ENCODE results near the gene TM4SF1. TPM values are rescaled to one million over a fixed set of nuclear protein-coding genes. Genes with fewer than 3 reads are reported as not detected.

The TM4SF1 gene
- total RNA-seq, 1 experiment from 2014 or later = 27.7 TPM

GRCh38 chr3:149385617-149386298, 8.3 kb upstream of the TM4SF1 start:
- POLR2A ChIA-PET = interaction anchor here (0.7 to 10.0 kb wide), 11 partner anchors 12 to 351 kb away, joined by 3 to 217 read pairs (median 6); partner anchors contain the start of genes TM4SF1 and TM4SF4

GRCh38 chr3:149384911-149385321, 7.5 kb upstream of the TM4SF1 start:
- Mint-ChIP-seq H3K4me3 (ENCODE audit: unreplicated experiment) (no peak overlapping the region), H3K27me3 (ENCODE audit: insufficient read depth, unreplicated experiment) (no peaks in the 10 kb centered on the region), H3K9me3 (ENCODE audit: unreplicated experiment) (no peaks in the 10 kb centered on the region), H3K4me1 (ENCODE audit: insufficient read depth, unreplicated experiment) (peaks cover 49% of the 10 kb centered on the region), H3K36me3 (ENCODE audit: insufficient read depth, unreplicated experiment) (no peaks in the 10 kb centered on the region), H3K27ac (ENCODE audit: low read depth, unreplicated experiment) (peak overlapping the region; percentile 98)
- CTCF ChIA-PET = interaction anchor here (0.6 to 2.0 kb wide), 10 partner anchors 9 to 264 kb away, joined by 3 to 8 read pairs (median 4); no protein-coding TSS in a partner anchor
- POLR2A ChIA-PET = interaction anchor here (0.5 to 10.0 kb wide), 11 partner anchors 11 to 1190 kb away, joined by 3 to 217 read pairs (median 6); partner anchors contain the start of genes TM4SF1 and TM4SF4
- BruUV-seq (replicated peaks) = no TSS peak
- intact Hi-C loops (cut with micrococcal nuclease) = loop anchor here (5.0 kb wide), 1 partner anchor 83 kb away; no protein-coding TSS in a partner anchor
- no peak for TF ChIP-seq CTCF (IDR thresholded peaks at IDR 0.05; ENCODE audit: unreplicated experiment)
- DNase-seq (ENCODE audit: unreplicated experiment) = peak; percentile 88

More at GRCh38 chr3:149385617-149386298, 8.3 kb upstream of the TM4SF1 start:
- H3K9me3 Mint-ChIP-seq (ENCODE audit: unreplicated experiment) = no peaks in the 10 kb centered on the region
- H3K4me1 Mint-ChIP-seq (ENCODE audit: insufficient read depth, unreplicated experiment) = peaks cover 50% of the 10 kb centered on the region
- intact Hi-C loops (cut with micrococcal nuclease) = loop anchor here (5.0 kb wide), 1 partner anchor 83 kb away; no protein-coding TSS in a partner anchor
- BruUV-seq (replicated peaks) = no TSS peak
- H3K27me3 Mint-ChIP-seq (ENCODE audit: insufficient read depth, unreplicated experiment) = no peaks in the 10 kb centered on the region
- H3K27ac Mint-ChIP-seq (ENCODE audit: low read depth, unreplicated experiment) = peak overlapping the region; percentile 98
- CTCF ChIA-PET = interaction anchor here (0.6 to 2.2 kb wide), 9 partner anchors 10 to 94 kb away, joined by 3 to 8 read pairs (median 4); no protein-coding TSS in a partner anchor
- peak overlapping the region; percentile 13 for H3K4me3 Mint-ChIP-seq (ENCODE audit: unreplicated experiment)
- TF ChIP-seq CTCF (IDR thresholded peaks at IDR 0.05; ENCODE audit: unreplicated experiment) = no peak
- no peak for DNase-seq (ENCODE audit: unreplicated experiment)
- no peaks in the 10 kb centered on the region for H3K36me3 Mint-ChIP-seq (ENCODE audit: insufficient read depth, unreplicated experiment)

GRCh38 chr3:149384167-149384566, 6.7 kb upstream of the TM4SF1 start:
- POLR2A ChIA-PET = interaction anchor here (0.5 to 10.0 kb wide), 8 partner anchors 10 to 1191 kb away, joined by 3 to 217 read pairs (median 8); partner anchors contain the start of genes TM4SF1 and TM4SF4
- peaks cover 49% of the 10 kb centered on the region for H3K4me1 Mint-ChIP-seq (ENCODE audit: insufficient read depth, unreplicated experiment)
- H3K27me3 Mint-ChIP-seq (ENCODE audit: insufficient read depth, unreplicated experiment) = no peaks in the 10 kb centered on the region
- BruUV-seq (replicated peaks) = no TSS peak
- intact Hi-C loops (cut with micrococcal nuclease) = no loop called here
- CTCF ChIA-PET = interaction anchor here (0.6 to 2.0 kb wide), 8 partner anchors 8 to 1924 kb away, joined by 3 to 8 read pairs (median 4); no protein-coding TSS in a partner anchor
- TF ChIP-seq CTCF (IDR thresholded peaks at IDR 0.05; ENCODE audit: unreplicated experiment) = no peak
- no peak overlapping the region for H3K4me3 Mint-ChIP-seq (ENCODE audit: unreplicated experiment)
- DNase-seq (ENCODE audit: unreplicated experiment) = no peak
- no peaks in the 10 kb centered on the region for H3K9me3 Mint-ChIP-seq (ENCODE audit: unreplicated experiment)
- no peaks in the 10 kb centered on the region for H3K36me3 Mint-ChIP-seq (ENCODE audit: insufficient read depth, unreplicated experiment)
- peak overlapping the region; percentile 98 for H3K27ac Mint-ChIP-seq (ENCODE audit: low read depth, unreplicated experiment)

- intact Hi-C loops (cut with micrococcal nuclease) = no loop called here
- no TSS peak for BruUV-seq (replicated peaks)
- H3K4me1 Mint-ChIP-seq (ENCODE audit: insufficient read depth, unreplicated experiment) = peaks cover 52% of the 10 kb centered on the region
- no peaks in the 10 kb centered on the region for H3K27me3 Mint-ChIP-seq (ENCODE audit: insufficient read depth, unreplicated experiment)
- CTCF ChIA-PET = interaction anchor here (0.6 to 2.0 kb wide), 5 partner anchors 10 to 1925 kb away, joined by 3 to 7 read pairs (median 4); no protein-coding TSS in a partner anchor
- no peaks in the 10 kb centered on the region for H3K9me3 Mint-ChIP-seq (ENCODE audit: unreplicated experiment)
- H3K27ac Mint-ChIP-seq (ENCODE audit: low read depth, unreplicated experiment) = peak overlapping the region; percentile 98
- no peak for TF ChIP-seq CTCF (IDR thresholded peaks at IDR 0.05; ENCODE audit: unreplicated experiment)
- no peak for DNase-seq (ENCODE audit: unreplicated experiment)
- no peak overlapping the region for H3K4me3 Mint-ChIP-seq (ENCODE audit: unreplicated experiment)
- peaks cover 2% of the 10 kb centered on the region for H3K36me3 Mint-ChIP-seq (ENCODE audit: insufficient read depth, unreplicated experiment)
- POLR2A ChIA-PET = interaction anchor here (0.5 to 10.0 kb wide), 5 partner anchors 10 to 204 kb away, joined by 3 to 217 read pairs (median 3); partner anchors contain the start of genes TM4SF1 and TM4SF4
Observed at GRCh38 chr3:149383703-149384102, 6.3 kb upstream of the TM4SF1 start.

Measured in MCF 10A (cell line).